H1 (cell line): ENCODE data around the gene CDH26.

ENCODE experiments used
- JUND ChIP-seq: IDR thresholded peaks from 2 replicates; pipeline ENCODE4 v1.6.1; 2011; ENCODE audit warnings: mild to moderate bottlenecking, improper control_type of control experiment, low read length
- TF ChIP-seq, protein P1 (sequence below), 3 experiments: IDR thresholded peaks; 1 replicate in 2 of 3; 2 replicates in 1 of 3; pipeline versions ENCODE4 v1.5.1 to v1.6.1; 2011; ENCODE audit warnings: low read length in 3 of 3, mild to moderate bottlenecking in 3 of 3, inconsistent platforms in 2 of 3, low read depth in 1 of 3, moderate library complexity in 1 of 3; ENCODE audit not compliant: insufficient read depth in 1 of 3; ENCODE audit errors: control extremely low read depth in 1 of 3

DNA sequence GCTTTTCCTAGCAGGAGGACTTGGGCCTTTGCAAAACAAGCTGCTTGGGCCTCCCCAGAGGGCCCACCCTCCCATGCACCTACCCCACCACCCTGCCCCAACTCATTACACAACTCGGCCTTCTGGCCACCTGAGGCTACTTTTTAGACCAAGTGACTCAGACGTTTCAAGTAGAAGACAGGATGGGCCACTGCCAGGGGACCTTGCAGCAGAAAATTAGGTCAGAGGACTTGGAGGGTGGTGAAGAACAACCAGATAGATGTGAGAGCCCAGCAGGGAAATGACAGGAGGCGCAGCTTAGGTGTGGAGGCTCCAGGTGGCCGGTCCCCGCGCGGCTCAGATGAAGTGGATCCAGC, 19.5 kb upstream of the CDH26 start:
- TF ChIP-seq, protein P1, sequence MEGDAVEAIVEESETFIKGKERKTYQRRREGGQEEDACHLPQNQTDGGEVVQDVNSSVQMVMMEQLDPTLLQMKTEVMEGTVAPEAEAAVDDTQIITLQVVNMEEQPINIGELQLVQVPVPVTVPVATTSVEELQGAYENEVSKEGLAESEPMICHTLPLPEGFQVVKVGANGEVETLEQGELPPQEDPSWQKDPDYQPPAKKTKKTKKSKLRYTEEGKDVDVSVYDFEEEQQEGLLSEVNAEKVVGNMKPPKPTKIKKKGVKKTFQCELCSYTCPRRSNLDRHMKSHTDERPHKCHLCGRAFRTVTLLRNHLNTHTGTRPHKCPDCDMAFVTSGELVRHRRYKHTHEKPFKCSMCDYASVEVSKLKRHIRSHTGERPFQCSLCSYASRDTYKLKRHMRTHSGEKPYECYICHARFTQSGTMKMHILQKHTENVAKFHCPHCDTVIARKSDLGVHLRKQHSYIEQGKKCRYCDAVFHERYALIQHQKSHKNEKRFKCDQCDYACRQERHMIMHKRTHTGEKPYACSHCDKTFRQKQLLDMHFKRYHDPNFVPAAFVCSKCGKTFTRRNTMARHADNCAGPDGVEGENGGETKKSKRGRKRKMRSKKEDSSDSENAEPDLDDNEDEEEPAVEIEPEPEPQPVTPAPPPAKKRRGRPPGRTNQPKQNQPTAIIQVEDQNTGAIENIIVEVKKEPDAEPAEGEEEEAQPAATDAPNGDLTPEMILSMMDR (IDR thresholded peaks at IDR 0.05; ENCODE audit: control extremely low read depth in 1 of 3, insufficient read depth in 1 of 3, low read depth in 1 of 3, low read length in 3 of 3), result no peak
- TF ChIP-seq JUND, result no peak
